Astrocyte (in vitro differentiated cells and primary cell): ENCODE measurements around the gene ZNF782. TPM values are rescaled to one million over a fixed set of nuclear protein-coding genes. Genes with fewer than 3 reads are reported as not detected.

ENCODE experiments used
- DNase-seq: peaks from one replicate; pipeline ENCODE4 v3.0.0-alpha.2; 2010; ENCODE audit warnings: low read depth
- FAIRE-seq: peaks from 2 replicates; lab custom pipeline; 2011; peaks lifted over from hg19 to GRCh38; lab: Jason Lieb, UNC
- H2AFZ ChIP-seq: 2 replicates; pipeline ENCODE4 v1.6.0; 2012; ENCODE audit warnings: low read depth, low read length, inconsistent platforms
- H3K27ac ChIP-seq: 2 replicates; pipeline ENCODE4 v1.5.1; 2011; ENCODE audit warnings: low read depth, low read length, inconsistent platforms
- H3K27me3 ChIP-seq: 2 replicates; pipeline ENCODE4 v1.6.0; 2011; ENCODE audit warnings: low read length, inconsistent platforms; ENCODE audit not compliant: insufficient read depth
- H3K36me3 ChIP-seq: 2 replicates; pipeline ENCODE4 v1.5.1; 2011; ENCODE audit warnings: low read length, inconsistent platforms; ENCODE audit not compliant: insufficient read depth
- H3K4me1 ChIP-seq: 2 replicates; pipeline ENCODE4 v1.5.1; 2011; ENCODE audit warnings: low read length, inconsistent platforms; ENCODE audit not compliant: insufficient read depth
- H3K4me2 ChIP-seq: 2 replicates; pipeline ENCODE4 v1.6.0; 2012; ENCODE audit warnings: low read length, inconsistent platforms
- H3K4me3 ChIP-seq: 2 replicates; pipeline ENCODE4 v1.5.1; 2011; ENCODE audit warnings: low read depth, mild to moderate bottlenecking, low read length, inconsistent platforms; ENCODE audit not compliant: insufficient read depth
- H3K79me2 ChIP-seq: 2 replicates; pipeline ENCODE4 v1.6.0; 2012; ENCODE audit warnings: mild to moderate bottlenecking, low read length, inconsistent platforms; ENCODE audit not compliant: insufficient read depth
- H3K9ac ChIP-seq: 2 replicates; pipeline ENCODE4 v1.6.0; 2012; ENCODE audit warnings: mild to moderate bottlenecking, low read length, inconsistent platforms
- H3K9me3 ChIP-seq: 2 replicates; pipeline ENCODE4 v1.5.1; 2012; ENCODE audit warnings: low read depth, mild to moderate bottlenecking, low read length, inconsistent platforms; ENCODE audit not compliant: insufficient read depth
- H4K20me1 ChIP-seq: 2 replicates; pipeline ENCODE4 v1.6.0; 2012; ENCODE audit warnings: low read length, inconsistent platforms; ENCODE audit not compliant: insufficient read depth
- H3K27ac Mint-ChIP-seq: one replicate; pipeline ENCODE4 v1.8.0; 2021; ENCODE audit warnings: mild to moderate bottlenecking, mixed read lengths; ENCODE audit not compliant: unreplicated experiment
- H3K27me3 Mint-ChIP-seq: one replicate; pipeline ENCODE4 v1.8.0; 2021; ENCODE audit warnings: low read depth, mixed read lengths; ENCODE audit not compliant: unreplicated experiment
- H3K36me3 Mint-ChIP-seq: one replicate; pipeline ENCODE4 v1.8.0; 2021; ENCODE audit warnings: low read depth, mixed read lengths; ENCODE audit not compliant: unreplicated experiment
- H3K4me1 Mint-ChIP-seq: one replicate; pipeline ENCODE4 v1.8.0; 2021; ENCODE audit warnings: low read depth, mixed read lengths; ENCODE audit not compliant: unreplicated experiment
- H3K4me3 Mint-ChIP-seq: one replicate; pipeline ENCODE4 v1.8.0; 2021; ENCODE audit warnings: mild to moderate bottlenecking, moderate library complexity, mixed read lengths; ENCODE audit not compliant: unreplicated experiment
- H3K9me3 Mint-ChIP-seq: one replicate; pipeline ENCODE4 v1.8.0; 2021; ENCODE audit warnings: mild to moderate bottlenecking, mixed read lengths; ENCODE audit not compliant: unreplicated experiment
- EZH2 ChIP-seq: IDR thresholded peaks from 2 replicates; pipeline ENCODE4 v1.6.1; 2012; ENCODE audit warnings: mild to moderate bottlenecking, low read length, inconsistent platforms; ENCODE audit not compliant: insufficient read depth
- total RNA-seq: library from RNA; stranded (reverse); gene quantifications from 2 replicates; pipeline ENCODE4 v1.2.1, GENCODE V29; 2021
- TF ChIP-seq, protein P1 (sequence below): IDR thresholded peaks from 2 replicates; pipeline ENCODE4 v1.5.1; 2011; ENCODE audit warnings: low read depth, mild to moderate bottlenecking, inconsistent platforms, low read length, moderate library complexity; ENCODE audit not compliant: insufficient read depth

ZNF782 gene
- total RNA-seq, 1 donor from 2014 or later, result 2.7 TPM

DNA sequence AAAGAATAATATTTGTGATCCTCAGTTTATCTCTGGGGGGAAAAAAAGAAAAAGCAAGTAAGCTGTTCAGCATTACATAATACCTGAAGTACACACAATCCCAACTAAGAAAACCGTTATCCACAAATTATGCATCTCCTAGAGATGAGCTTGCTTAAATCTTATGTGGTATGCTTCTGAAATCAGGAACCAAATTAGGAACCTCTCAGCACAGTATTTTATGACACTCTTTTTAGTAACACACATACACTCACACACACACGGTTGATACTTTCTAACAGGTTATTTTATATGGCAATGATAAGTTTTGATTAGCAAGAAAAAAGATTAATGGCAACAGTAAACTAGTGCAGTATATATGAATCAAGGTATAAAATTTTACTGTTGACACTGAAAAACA, 75.2 kb downstream of the ZNF782 start:
- Mint-ChIP-seq H3K36me3 (peaks cover 26% of the 10 kb centered on the region), H3K4me3 (peak overlapping the region; percentile 96), H3K27me3 (no peaks in the 10 kb centered on the region), H3K27ac (no peak overlapping the region), H3K9me3 (peaks cover 16% of the 10 kb centered on the region), H3K4me1 (peaks cover 5% of the 10 kb centered on the region)
- Histone ChIP-seq H3K4me3 (no peak overlapping the region), H4K20me1 (no peaks in the 10 kb centered on the region), H3K4me2 (no peak overlapping the region), H3K27ac (no peak overlapping the region), H2AFZ (no peak overlapping the region), H3K36me3 (peaks cover 14% of the 10 kb centered on the region), H3K9ac (no peak overlapping the region), H3K79me2 (peaks cover 11% of the 10 kb centered on the region), H3K4me1 (peaks cover 5% of the 10 kb centered on the region), H3K27me3 (no peaks in the 10 kb centered on the region), H3K9me3 (no peaks in the 10 kb centered on the region)
- FAIRE-seq, result no peak
- no peak for DNase-seq
- TF ChIP-seq, protein P1, sequence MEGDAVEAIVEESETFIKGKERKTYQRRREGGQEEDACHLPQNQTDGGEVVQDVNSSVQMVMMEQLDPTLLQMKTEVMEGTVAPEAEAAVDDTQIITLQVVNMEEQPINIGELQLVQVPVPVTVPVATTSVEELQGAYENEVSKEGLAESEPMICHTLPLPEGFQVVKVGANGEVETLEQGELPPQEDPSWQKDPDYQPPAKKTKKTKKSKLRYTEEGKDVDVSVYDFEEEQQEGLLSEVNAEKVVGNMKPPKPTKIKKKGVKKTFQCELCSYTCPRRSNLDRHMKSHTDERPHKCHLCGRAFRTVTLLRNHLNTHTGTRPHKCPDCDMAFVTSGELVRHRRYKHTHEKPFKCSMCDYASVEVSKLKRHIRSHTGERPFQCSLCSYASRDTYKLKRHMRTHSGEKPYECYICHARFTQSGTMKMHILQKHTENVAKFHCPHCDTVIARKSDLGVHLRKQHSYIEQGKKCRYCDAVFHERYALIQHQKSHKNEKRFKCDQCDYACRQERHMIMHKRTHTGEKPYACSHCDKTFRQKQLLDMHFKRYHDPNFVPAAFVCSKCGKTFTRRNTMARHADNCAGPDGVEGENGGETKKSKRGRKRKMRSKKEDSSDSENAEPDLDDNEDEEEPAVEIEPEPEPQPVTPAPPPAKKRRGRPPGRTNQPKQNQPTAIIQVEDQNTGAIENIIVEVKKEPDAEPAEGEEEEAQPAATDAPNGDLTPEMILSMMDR, result no peak
- TF ChIP-seq EZH2, result no peak

- H3K4me1 ChIP-seq, result peaks cover 5% of the 10 kb centered on the region
- no peaks in the 10 kb centered on the region for H3K27me3 ChIP-seq
- Mint-ChIP-seq H3K27me3 (no peaks in the 10 kb centered on the region), H3K9me3 (peaks cover 15% of the 10 kb centered on the region), H3K36me3 (peaks cover 34% of the 10 kb centered on the region), H3K4me3 (peak overlapping the region; percentile 96), H3K27ac (peak overlapping the region; percentile 80), H3K4me1 (peaks cover 5% of the 10 kb centered on the region)
- peak overlapping the region; percentile 89 for H3K4me2 ChIP-seq
- no peaks in the 10 kb centered on the region for H3K9me3 ChIP-seq
- DNase-seq (no peak), FAIRE-seq (no peak)
- H3K27ac ChIP-seq, result peak overlapping the region; percentile 13
- H2AFZ ChIP-seq, result peak overlapping the region; percentile 86
- TF ChIP-seq, protein P1, result no peak
- no peak for TF ChIP-seq EZH2
- peaks cover 18% of the 10 kb centered on the region for H3K36me3 ChIP-seq
- H3K9ac ChIP-seq, result peak overlapping the region; percentile 78
- peak overlapping the region; percentile 84 for H3K4me3 ChIP-seq
- no peaks in the 10 kb centered on the region for H4K20me1 ChIP-seq
- H3K79me2 ChIP-seq, result peaks cover 11% of the 10 kb centered on the region
Observed at GRCh38 chr9:96777426-96777864, 76.9 kb downstream of the ZNF782 start.

DNA sequence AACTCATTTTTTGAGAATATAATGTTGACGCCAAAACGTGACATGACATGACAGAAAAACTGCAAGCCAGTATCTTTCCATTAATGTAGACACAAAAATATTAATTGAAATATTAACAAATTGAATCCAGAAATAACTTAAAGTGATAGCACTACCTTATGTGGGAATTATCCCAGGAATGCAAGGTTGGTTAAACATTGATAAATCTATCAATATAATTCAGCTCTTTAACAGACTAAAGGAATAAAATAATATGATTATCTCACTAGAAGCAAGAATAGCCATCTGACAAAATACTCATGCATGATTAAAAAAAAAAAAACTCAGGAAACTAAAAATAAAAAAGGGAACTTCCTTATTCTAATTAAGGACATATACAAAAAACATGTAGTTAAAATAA, 83.2 kb downstream of the ZNF782 start:
- H3K9me3 ChIP-seq, result peaks cover 16% of the 10 kb centered on the region
- Mint-ChIP-seq H3K27ac (no peak overlapping the region), H3K9me3 (peaks cover 57% of the 10 kb centered on the region), H3K27me3 (no peaks in the 10 kb centered on the region), H3K36me3 (peaks cover 84% of the 10 kb centered on the region), H3K4me1 (no peaks in the 10 kb centered on the region), H3K4me3 (no peak overlapping the region)
- H3K79me2 ChIP-seq, result no peaks in the 10 kb centered on the region
- H2AFZ ChIP-seq, result no peak overlapping the region
- H4K20me1 ChIP-seq, result no peaks in the 10 kb centered on the region
- H3K27ac ChIP-seq, result no peak overlapping the region
- no peak overlapping the region for H3K4me2 ChIP-seq
- TF ChIP-seq EZH2, result no peak
- H3K4me1 ChIP-seq, result no peaks in the 10 kb centered on the region
- FAIRE-seq (no peak), DNase-seq (no peak)
- peaks cover 25% of the 10 kb centered on the region for H3K36me3 ChIP-seq
- no peaks in the 10 kb centered on the region for H3K27me3 ChIP-seq
- H3K4me3 ChIP-seq, result no peak overlapping the region
- no peak overlapping the region for H3K9ac ChIP-seq
